Type B pancreatic cell (in vitro differentiated cells): ENCODE results near the gene C5orf15. TPM values are rescaled to one million over a fixed set of nuclear protein-coding genes. Genes with fewer than 3 reads are reported as not detected.
A peak's percentile ranks its signal among the peaks of the same experiment; 100 is the strongest.

Source experiments
- DNase-seq: peaks from one replicate; pipeline ENCODE4 v3.0.0; 2021; ENCODE audit warnings: mixed read lengths; ENCODE audit not compliant: unreplicated experiment; ENCODE audit errors: extremely low spot score
- H3K27ac Mint-ChIP-seq: 2 replicates; pipeline ENCODE4 v1.8.0; 2021; ENCODE audit warnings: mild to moderate bottlenecking, mixed read lengths
- H3K27me3 Mint-ChIP-seq: 2 replicates; pipeline ENCODE4 v1.8.0; 2021; ENCODE audit warnings: mixed read lengths
- H3K36me3 Mint-ChIP-seq: 2 replicates; pipeline ENCODE4 v1.8.0; 2021; ENCODE audit warnings: mixed read lengths
- H3K4me1 Mint-ChIP-seq: one replicate; pipeline ENCODE4 v1.8.0; 2021; ENCODE audit warnings: mixed read lengths; ENCODE audit not compliant: unreplicated experiment
- H3K4me3 Mint-ChIP-seq: 2 replicates; pipeline ENCODE4 v1.8.0; 2021; ENCODE audit warnings: mild to moderate bottlenecking, mixed read lengths
- H3K9me3 Mint-ChIP-seq: 2 replicates; pipeline ENCODE4 v1.8.0; 2021; ENCODE audit warnings: mixed read lengths
- total RNA-seq: library from RNA; stranded (reverse); gene quantifications from 2 replicates; pipeline ENCODE4 v1.2.1, GENCODE V29; 2021; ENCODE audit warnings: low replicate concordance
- TF ChIP-seq, protein P1 (sequence below): fragments of 200-600 bp; sonication (generic); conservative IDR thresholded peaks from 2 replicates; pipeline ENCODE4 v1.5.0; 2021; ENCODE audit warnings: antibody characterized with exemption, mild to moderate bottlenecking

Gene C5orf15
- total RNA-seq, 1 donor from 2014 or later, result 47.2 TPM

DNA sequence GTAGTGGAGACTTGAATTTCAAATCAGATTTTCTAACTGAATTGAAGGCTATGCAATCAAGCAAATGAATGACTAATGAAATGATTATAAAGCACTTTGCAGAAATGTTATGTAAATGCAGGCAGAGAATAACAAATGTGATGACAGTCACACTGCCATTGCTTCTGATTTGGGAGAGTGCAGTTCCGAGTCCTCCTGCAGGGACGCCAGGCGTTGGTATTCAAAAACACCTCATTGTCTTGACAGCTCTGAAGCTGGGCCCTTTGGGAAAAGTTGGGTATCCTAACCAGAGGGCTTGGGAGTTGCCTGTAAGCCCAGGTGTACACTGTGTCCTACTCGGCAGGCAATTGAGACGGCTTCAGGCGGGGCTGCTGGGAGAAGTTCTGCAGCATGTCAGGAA lies 57.9 kb downstream of the C5orf15 start:
- H3K4me1 Mint-ChIP-seq, result peaks cover 4% of the 10 kb centered on the region
- H3K4me3 Mint-ChIP-seq, result no peak overlapping the region
- TF ChIP-seq, protein P1, sequence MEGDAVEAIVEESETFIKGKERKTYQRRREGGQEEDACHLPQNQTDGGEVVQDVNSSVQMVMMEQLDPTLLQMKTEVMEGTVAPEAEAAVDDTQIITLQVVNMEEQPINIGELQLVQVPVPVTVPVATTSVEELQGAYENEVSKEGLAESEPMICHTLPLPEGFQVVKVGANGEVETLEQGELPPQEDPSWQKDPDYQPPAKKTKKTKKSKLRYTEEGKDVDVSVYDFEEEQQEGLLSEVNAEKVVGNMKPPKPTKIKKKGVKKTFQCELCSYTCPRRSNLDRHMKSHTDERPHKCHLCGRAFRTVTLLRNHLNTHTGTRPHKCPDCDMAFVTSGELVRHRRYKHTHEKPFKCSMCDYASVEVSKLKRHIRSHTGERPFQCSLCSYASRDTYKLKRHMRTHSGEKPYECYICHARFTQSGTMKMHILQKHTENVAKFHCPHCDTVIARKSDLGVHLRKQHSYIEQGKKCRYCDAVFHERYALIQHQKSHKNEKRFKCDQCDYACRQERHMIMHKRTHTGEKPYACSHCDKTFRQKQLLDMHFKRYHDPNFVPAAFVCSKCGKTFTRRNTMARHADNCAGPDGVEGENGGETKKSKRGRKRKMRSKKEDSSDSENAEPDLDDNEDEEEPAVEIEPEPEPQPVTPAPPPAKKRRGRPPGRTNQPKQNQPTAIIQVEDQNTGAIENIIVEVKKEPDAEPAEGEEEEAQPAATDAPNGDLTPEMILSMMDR, result no peak
- H3K27ac Mint-ChIP-seq, result no peak overlapping the region
- H3K27me3 Mint-ChIP-seq, result peaks cover 22% of the 10 kb centered on the region
- DNase-seq, result no peak
- no peaks in the 10 kb centered on the region for H3K36me3 Mint-ChIP-seq
- no peaks in the 10 kb centered on the region for H3K9me3 Mint-ChIP-seq

GRCh38 chr5:133909603-133910002 lies 58.8 kb downstream of the C5orf15 start:
- Mint-ChIP-seq H3K27me3 (peaks cover 22% of the 10 kb centered on the region), H3K36me3 (no peaks in the 10 kb centered on the region), H3K4me1 (peaks cover 6% of the 10 kb centered on the region), H3K9me3 (no peaks in the 10 kb centered on the region), H3K4me3 (no peak overlapping the region), H3K27ac (no peak overlapping the region)
- no peak for DNase-seq
- TF ChIP-seq, protein P1, result no peak

DNA sequence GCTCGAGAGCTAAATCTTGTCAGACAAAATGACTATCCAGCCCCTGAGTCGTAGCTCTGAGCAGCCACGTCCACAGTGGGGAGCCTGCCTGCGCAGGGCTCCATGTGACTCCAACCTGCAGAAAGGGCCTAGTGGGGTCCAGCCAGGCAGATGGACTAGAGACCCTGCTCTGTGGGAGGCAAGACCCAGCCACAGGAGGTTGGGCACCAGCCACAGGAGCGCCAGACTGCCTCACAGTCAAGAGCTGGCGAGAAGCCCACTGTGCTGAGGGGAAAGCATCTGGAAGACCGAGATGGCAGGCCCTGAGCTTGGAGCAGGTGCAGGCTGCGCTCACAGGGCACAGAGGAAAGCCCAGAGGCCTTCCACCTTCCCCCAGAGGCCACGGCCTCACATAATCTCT lies 61.4 kb downstream of the C5orf15 start:
- TF ChIP-seq, protein P1, result no peak
- H3K9me3 Mint-ChIP-seq, result no peaks in the 10 kb centered on the region
- H3K27ac Mint-ChIP-seq, result no peak overlapping the region
- peaks cover 3% of the 10 kb centered on the region for H3K4me1 Mint-ChIP-seq
- H3K36me3 Mint-ChIP-seq, result no peaks in the 10 kb centered on the region
- peaks cover 22% of the 10 kb centered on the region for H3K27me3 Mint-ChIP-seq
- no peak for DNase-seq
- no peak overlapping the region for H3K4me3 Mint-ChIP-seq

DNA sequence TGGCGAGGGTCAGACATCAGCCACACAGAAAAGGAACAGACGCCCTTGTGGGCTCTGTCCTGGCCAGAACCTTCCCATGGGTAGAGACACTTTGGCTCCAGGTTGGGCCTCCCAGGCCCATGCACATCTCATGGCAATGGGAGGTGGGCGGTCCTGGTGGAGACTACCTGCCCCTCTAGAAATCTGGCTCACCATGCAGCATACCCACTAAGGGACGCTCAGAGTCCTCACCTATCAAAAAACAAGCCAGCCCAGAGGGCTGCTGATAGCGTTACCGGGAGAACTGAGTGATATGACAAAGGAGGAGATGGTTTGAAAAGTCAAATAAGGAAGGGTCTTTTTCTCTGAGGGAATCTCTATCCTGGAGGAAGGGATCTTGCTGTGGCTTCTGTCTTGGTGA lies 62.1 kb downstream of the C5orf15 start:
- no peaks in the 10 kb centered on the region for H3K9me3 Mint-ChIP-seq
- no peaks in the 10 kb centered on the region for H3K36me3 Mint-ChIP-seq
- TF ChIP-seq, protein P1, result no peak
- H3K4me1 Mint-ChIP-seq, result peaks cover 5% of the 10 kb centered on the region
- H3K27ac Mint-ChIP-seq, result peak overlapping the region; percentile 12
- H3K27me3 Mint-ChIP-seq, result peaks cover 19% of the 10 kb centered on the region
- no peak for DNase-seq
- H3K4me3 Mint-ChIP-seq, result no peak overlapping the region

Other genes starting within 250 kb of the C5orf15 start
- gene VDAC1, start 36.4 kb upstream of the C5orf15 start, total RNA-seq, result 186 and 219 TPM in 2 replicates
- gene TCF7, start 146.1 kb upstream of the C5orf15 start, total RNA-seq, result 6.2 and 11.7 TPM in 2 replicates
- gene SKP1, start 208.3 kb upstream of the C5orf15 start, total RNA-seq, result 308 and 332 TPM in 2 replicates